H1 (cell line): ENCODE results near the gene DTD1. TPM values are rescaled to one million over a fixed set of nuclear protein-coding genes. Genes with fewer than 3 reads are reported as not detected.

Source experiments
- CTCF ChIA-PET: fragments of 300-600 bp; sonication (Branson Sonifier 250); formaldehyde crosslinking; loops from one replicate; lab custom pipeline; 2021; ENCODE audit not compliant: partially characterized antibody; lab: Charles Lee
- POLR2A ChIA-PET: fragments of 300-600 bp; sonication (Branson Sonifier 250); formaldehyde crosslinking; loops from one replicate; lab custom pipeline; 2021; ENCODE audit warnings: inconsistent platforms; ENCODE audit not compliant: partially characterized antibody; lab: Charles Lee
- DNase-seq, 2 experiments: peaks; one replicate each; pipeline versions ENCODE4 v3.0.0 to v3.0.0-alpha.2; 2010 to 2022; ENCODE audit warnings: low spot score in 2 of 2, low read depth in 1 of 2, mixed read lengths in 1 of 2
- FAIRE-seq: peaks from 2 replicates; lab custom pipeline; 2011; peaks lifted over from hg19 to GRCh38; lab: Jason Lieb, UNC
- H2AFZ ChIP-seq: 2 replicates; pipeline ENCODE4 v1.8.1; 2012; ENCODE audit warnings: low read length, inconsistent platforms
- H2AK5ac ChIP-seq: 2 replicates; pipeline ENCODE4 v1.6.1; 2013; ENCODE audit warnings: low read depth, low read length
- H2BK120ac ChIP-seq: replicated peaks from 2 replicates; pipeline ENCODE3; 2013; ENCODE audit warnings: low read depth, low read length, inconsistent platforms
- H2BK12ac ChIP-seq: 2 replicates; pipeline ENCODE4 v1.6.1; 2013; ENCODE audit warnings: low read depth, low read length
- H2BK15ac ChIP-seq: 2 replicates; pipeline ENCODE4 v1.6.1; 2013; ENCODE audit warnings: low read length
- H2BK20ac ChIP-seq: 2 replicates; pipeline ENCODE4 v1.6.1; 2013; ENCODE audit warnings: low read length
- H2BK5ac ChIP-seq: 2 replicates; pipeline ENCODE4 v1.6.1; 2013; ENCODE audit warnings: low read depth, low read length
- H3K14ac ChIP-seq: 2 replicates; pipeline ENCODE4 v1.6.1; 2013; ENCODE audit warnings: inconsistent platforms; ENCODE audit not compliant: insufficient read length
- H3K18ac ChIP-seq: 2 replicates; pipeline ENCODE4 v1.6.1; 2013; ENCODE audit warnings: low read length; ENCODE audit errors: extremely low read depth
- H3K23ac ChIP-seq: 2 replicates; pipeline ENCODE4 v1.6.1; 2013; ENCODE audit warnings: inconsistent platforms; ENCODE audit not compliant: insufficient read length
- H3K23me2 ChIP-seq: 2 replicates; pipeline ENCODE4 v1.6.1; 2013; ENCODE audit warnings: low read depth, low read length
- H3K27ac ChIP-seq: 2 replicates; pipeline ENCODE4 v1.6.1; 2011; ENCODE audit warnings: low read depth, low read length, inconsistent platforms
- H3K27me3 ChIP-seq, 4 experiments: replicated peaks in 1 of 4; 1 replicate in 1 of 4; 2 replicates in 3 of 4; pipeline versions ENCODE4 v1.6.1 to v1.8.1; 2011 to 2013; ENCODE audit warnings: low read length in 3 of 4, mild to moderate bottlenecking in 3 of 4, inconsistent platforms in 2 of 4, mixed read lengths in 2 of 4, moderate library complexity in 1 of 4; ENCODE audit not compliant: control insufficient read depth in 3 of 4, insufficient read depth in 3 of 4; ENCODE audit errors: extremely low read depth in 1 of 4
- H3K36me3 ChIP-seq, 4 experiments: 2 replicates each; pipeline versions ENCODE4 v1.6.1 to v1.8.1; 2011 to 2013; ENCODE audit warnings: mild to moderate bottlenecking in 4 of 4, low read length in 3 of 4, moderate library complexity in 2 of 4, control low read depth in 1 of 4, inconsistent platforms in 1 of 4; ENCODE audit not compliant: insufficient read depth in 4 of 4, control insufficient read depth in 2 of 4
- H3K4ac ChIP-seq: replicated peaks from 2 replicates; pipeline ENCODE3; 2013; ENCODE audit warnings: low read length, low read depth, mixed read lengths, inconsistent platforms; ENCODE audit not compliant: insufficient read length
- H3K4me1 ChIP-seq, 4 experiments: replicated peaks in 1 of 4; 1 replicate in 1 of 4; 2 replicates in 3 of 4; pipeline versions ENCODE4 v1.6.1 to v1.8.1; 2011 to 2013; ENCODE audit warnings: low read length in 3 of 4, inconsistent platforms in 2 of 4, mixed read lengths in 1 of 4; ENCODE audit not compliant: insufficient read depth in 4 of 4, control insufficient read depth in 3 of 4
- H3K4me2 ChIP-seq, 2 experiments: 2 replicates each; pipeline versions ENCODE4 v1.6.1 to v1.8.1; 2011 to 2013; ENCODE audit warnings: low read depth in 2 of 2, low read length in 2 of 2, control low read depth in 1 of 2, inconsistent platforms in 1 of 2, mild to moderate bottlenecking in 1 of 2; ENCODE audit not compliant: insufficient read depth in 1 of 2
- H3K4me3 ChIP-seq, 4 experiments: fragments of 200-600, 300-600 bp in 1 of 4; sonication (generic), shearing (Covaris generic), sonication (Bioruptor Twin) in 1 of 4; 2 replicates each; pipeline versions ENCODE4 v1.5.1 to v1.8.1; 2011 to 2016; ENCODE audit warnings: low read length in 4 of 4, low read depth in 3 of 4, control low read depth in 2 of 4, inconsistent platforms in 2 of 4, mild to moderate bottlenecking in 2 of 4, mixed read lengths in 1 of 4, moderate library complexity in 1 of 4; ENCODE audit not compliant: insufficient read depth in 2 of 4; ENCODE audit errors: extremely low read depth in 1 of 4
- H3K56ac ChIP-seq: replicated peaks from 2 replicates; pipeline ENCODE3; 2013; ENCODE audit warnings: low read depth, mild to moderate bottlenecking, mixed read lengths, low read length, inconsistent platforms; ENCODE audit not compliant: insufficient read length
- H3K79me1 ChIP-seq: 2 replicates; pipeline ENCODE4 v1.6.1; 2013; ENCODE audit warnings: low read depth, low read length, control low read depth
- H3K79me2 ChIP-seq, 2 experiments: 2 replicates each; pipeline versions ENCODE4 v1.6.1 to v1.8.1; 2012 to 2013; ENCODE audit warnings: low read length in 2 of 2, mild to moderate bottlenecking in 2 of 2, inconsistent platforms in 1 of 2; ENCODE audit not compliant: insufficient read depth in 2 of 2, control insufficient read depth in 1 of 2
- H3K9ac ChIP-seq, 4 experiments: replicated peaks in 1 of 4; 1 replicate in 1 of 4; 2 replicates in 3 of 4; pipeline versions ENCODE4 v1.6.1 to v1.8.1; 2011 to 2013; ENCODE audit warnings: low read depth in 3 of 4, low read length in 3 of 4, control low read depth in 2 of 4, mild to moderate bottlenecking in 2 of 4, moderate library complexity in 2 of 4, inconsistent platforms in 1 of 4; ENCODE audit errors: extremely low read depth in 1 of 4
- H3K9me3 ChIP-seq, 2 experiments: 2 replicates each; pipeline versions ENCODE4 v1.6.1 to v1.8.1; 2012 to 2013; ENCODE audit warnings: mild to moderate bottlenecking in 2 of 2, moderate library complexity in 2 of 2, control low read depth in 1 of 2, inconsistent platforms in 1 of 2, low read depth in 1 of 2, low read length in 1 of 2, mixed read lengths in 1 of 2; ENCODE audit not compliant: insufficient read depth in 2 of 2
- H4K20me1 ChIP-seq, 2 experiments: replicated peaks in 1 of 2; 2 replicates each; pipeline versions ENCODE3 to v1.8.1; 2011 to 2013; ENCODE audit warnings: inconsistent platforms in 2 of 2, low read length in 2 of 2, mild to moderate bottlenecking in 1 of 2; ENCODE audit not compliant: insufficient read depth in 2 of 2, control insufficient read depth in 1 of 2
- H4K5ac ChIP-seq: 2 replicates; pipeline ENCODE4 v1.6.1; 2013; ENCODE audit warnings: low read length, low read depth, mixed read lengths, inconsistent platforms; ENCODE audit not compliant: insufficient read length
- H4K8ac ChIP-seq: 2 replicates; pipeline ENCODE4 v1.8.0; 2013; ENCODE audit warnings: mild to moderate bottlenecking, moderate library complexity, low read length, inconsistent platforms; ENCODE audit not compliant: insufficient read depth; ENCODE audit errors: extremely low read depth
- H4K91ac ChIP-seq: replicated peaks from 2 replicates; pipeline ENCODE3; 2013; ENCODE audit warnings: low read length, mixed read lengths, inconsistent platforms; ENCODE audit not compliant: insufficient read length
- CHD2 ChIP-seq: IDR thresholded peaks from 2 replicates; pipeline ENCODE4 v1.6.1; 2012; ENCODE audit warnings: low read length, improper control_type of control experiment
- FOSL1 ChIP-seq: IDR thresholded peaks from 2 replicates; pipeline ENCODE4 v1.6.1; 2011; ENCODE audit warnings: mild to moderate bottlenecking, low read depth, low read length, moderate library complexity; ENCODE audit not compliant: insufficient read depth
- JUN ChIP-seq: IDR thresholded peaks from 2 replicates; pipeline ENCODE4 v1.6.1; 2011; ENCODE audit warnings: low read depth, mild to moderate bottlenecking, improper control_type of control experiment, low read length
- POLR2A ChIP-seq, 2 experiments: IDR thresholded peaks; 1 replicate in 1 of 2; 2 replicates in 1 of 2; pipeline ENCODE4 v1.6.1; 2011; ENCODE audit warnings: low read depth in 2 of 2, low read length in 2 of 2, mild to moderate bottlenecking in 2 of 2; ENCODE audit errors: control extremely low read depth in 1 of 2
- SIX5 ChIP-seq: IDR thresholded peaks from 2 replicates; pipeline ENCODE4 v1.6.1; 2011; ENCODE audit warnings: mild to moderate bottlenecking, low read depth, low read length
- WGBS, 2 experiments: shearing (Covaris generic) in 1 of 2; methylation state at CpG; one replicate each; pipeline versions ENCODE4 v1.1.6 to v1.1.7; 2013 to 2015; ENCODE audit warnings: low lambda C conversion rate in 2 of 2, mixed read lengths in 2 of 2, inconsistent platforms in 1 of 2, low coverage in 1 of 2, missing lambda C conversion rate in 1 of 2; ENCODE audit not compliant: insufficient replicate concordance in 2 of 2, insufficient coverage in 1 of 2, insufficient read length in 1 of 2; ENCODE audit errors: extremely low coverage in 1 of 2, missing lambda C conversion rate in 1 of 2; 5-methylcytosine and 5-hydroxymethylcytosine counted together
- polyA plus RNA-seq, 7 experiments: library from polyadenylated mRNA; depleted of rRNA in 3 of 7; stranded (reverse) in 5 of 7; unstranded in 2 of 7; fragments of >200 nt in 5 of 7; fragments of 200-250 nt in 2 of 7; gene quantifications; 1 replicate in 5 of 7; 2 replicates in 1 of 7; 4 replicates in 1 of 7; pipeline versions ENCODE4 v1.2.1 to v1.2.3, GENCODE V29; 2011 to 2013; ENCODE audit warnings: missing spikeins in 2 of 7, mixed read lengths in 2 of 7
- total RNA-seq: library from RNA; stranded (reverse); fragmentation: NEBNext Ultra II Directional; extraction: Animal tissue kit (Norgen Biotek cat#: 25700); gene quantifications from 2 replicates; pipeline ENCODE4 v1.2.1, GENCODE V29; 2021
- TF ChIP-seq, protein P1 (sequence below): IDR thresholded peaks from 2 replicates; pipeline ENCODE4 v1.6.1; 2012; ENCODE audit warnings: inconsistent platforms

Gene DTD1
- total and polyA plus RNA-seq, 2 of the 8 experiments (the other 6 are each of a cell fraction or from before 2014, with no cell fraction given) = 49.7 to 66.6 TPM

DNA sequence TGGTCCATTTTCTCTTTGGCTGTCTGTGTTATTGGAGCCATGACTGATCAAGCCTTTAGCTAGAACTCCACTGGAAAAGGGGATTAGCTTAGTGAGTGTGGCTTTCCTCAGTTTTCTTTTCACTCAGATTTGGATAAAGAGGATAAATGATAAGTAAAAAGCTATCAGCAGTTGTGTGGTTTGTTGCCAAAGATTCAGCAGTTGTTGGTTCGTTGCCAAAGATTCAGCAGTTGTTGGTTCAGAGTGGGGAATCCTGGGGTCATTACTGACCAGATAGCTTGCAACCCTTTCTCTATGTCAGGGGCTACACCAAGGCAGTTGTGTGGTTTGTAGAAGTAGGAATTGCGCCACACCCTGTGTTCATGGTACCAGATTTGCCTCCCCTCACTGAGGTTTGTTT, 118.1 kb downstream of the DTD1 start:
- no peak overlapping the region for H3K14ac ChIP-seq
- no peak overlapping the region for H2BK120ac ChIP-seq
- H3K9me3 ChIP-seq = no peaks in the 10 kb centered on the region
- DNase-seq (no peak), FAIRE-seq (no peak)
- H2AFZ ChIP-seq = no peak overlapping the region
- peaks cover 0 to under 1% of the 10 kb centered on the region in 2 experiments for H4K20me1 ChIP-seq
- POLR2A ChIA-PET = interaction anchor here (0.7 to 1.8 kb wide), 2 partner anchors 9 to 17 kb away, joined by 4 read pairs; no protein-coding TSS in a partner anchor
- H4K8ac ChIP-seq = no peak overlapping the region
- no peak overlapping the region for H4K5ac ChIP-seq
- H3K27ac ChIP-seq = no peak overlapping the region
- no peak overlapping the region for H3K18ac ChIP-seq
- no peak overlapping the region for H2BK15ac ChIP-seq
- no peaks in the 10 kb centered on the region for H3K36me3 ChIP-seq
- H3K79me2 ChIP-seq = no peaks in the 10 kb centered on the region
- H3K4me2 ChIP-seq = no peak overlapping the region
- H3K79me1 ChIP-seq = no peaks in the 10 kb centered on the region; the same call in 1 of the 2 replicates
- no peak overlapping the region for H4K91ac ChIP-seq
- CTCF ChIA-PET = interaction anchor here (0.9 to 1.7 kb wide), 6 partner anchors 8 to 957 kb away, joined by 3 to 6 read pairs (median 3); no protein-coding TSS in a partner anchor
- H3K23me2 ChIP-seq = no peaks in the 10 kb centered on the region
- H3K56ac ChIP-seq = no peak overlapping the region
- no peaks in the 10 kb centered on the region for H3K4me1 ChIP-seq
- H2BK12ac ChIP-seq = no peak overlapping the region
- no peak overlapping the region for H2AK5ac ChIP-seq
- no peak overlapping the region for H2BK20ac ChIP-seq
- H3K4ac ChIP-seq = no peak overlapping the region
- H3K23ac ChIP-seq = no peak overlapping the region
- no peak overlapping the region for H2BK5ac ChIP-seq
- 88% methylated on average over 2 of the region's 2 CpGs; no CpG with 5 or more reads in 1 of the 2 experiments for WGBS, 2 experiments
- H3K4me3 ChIP-seq = no peak overlapping the region
- H3K9ac ChIP-seq = no peak overlapping the region
- no peaks in the 10 kb centered on the region for H3K27me3 ChIP-seq
- TF ChIP-seq, protein P1, sequence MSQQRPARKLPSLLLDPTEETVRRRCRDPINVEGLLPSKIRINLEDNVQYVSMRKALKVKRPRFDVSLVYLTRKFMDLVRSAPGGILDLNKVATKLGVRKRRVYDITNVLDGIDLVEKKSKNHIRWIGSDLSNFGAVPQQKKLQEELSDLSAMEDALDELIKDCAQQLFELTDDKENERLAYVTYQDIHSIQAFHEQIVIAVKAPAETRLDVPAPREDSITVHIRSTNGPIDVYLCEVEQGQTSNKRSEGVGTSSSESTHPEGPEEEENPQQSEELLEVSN = no peak
- TF ChIP-seq SIX5 (no peak), FOSL1 (no peak), CHD2 (no peak), POLR2A (IDR thresholded peaks at IDR 0.05; ENCODE audit: control extremely low read depth in 1 of 2, low read depth in 2 of 2, low read length in 2 of 2) (no peak), JUN (no peak)
